Vagina (tissue), 2 donors: ENCODE results near the gene SEPTIN1. TPM values are rescaled to one million over a fixed set of nuclear protein-coding genes. Genes with fewer than 3 reads are reported as not detected.
"Not testable (repeated sequence)": the region's sequence is repeated elsewhere in the genome, so short reads cannot be mapped to it uniquely, and the experiment has no call there.

Experiments
- DNase-seq, 2 donors: peaks; one replicate each; pipeline ENCODE4 v3.0.0-alpha.2; 2017; ENCODE audit errors: extremely low spot score in 2 of 2
- H3K27ac ChIP-seq: fragments of 200-600 bp; sonication (generic); one replicate; pipeline ENCODE4 v1.5.1; 2019
- H3K27me3 ChIP-seq: fragments of 200-600 bp; sonication (generic); one replicate; pipeline ENCODE4 v1.5.1; 2019
- H3K36me3 ChIP-seq, 2 donors: fragments of 200-600 bp; sonication (generic); one replicate each; pipeline ENCODE4 v1.5.1; 2017 to 2019
- H3K4me1 ChIP-seq: fragments of 200-600 bp; sonication (generic); one replicate; pipeline ENCODE4 v1.5.1; 2019
- H3K4me3 ChIP-seq, 2 donors: fragments of 200-600 bp; sonication (generic); 1 replicate in 1 of 2; 2 replicates in 1 of 2; pipeline ENCODE4 v1.5.1; 2016 to 2019
- H3K9me3 ChIP-seq: fragments of 200-600 bp; sonication (generic); one replicate; pipeline ENCODE4 v1.5.1; 2019
- POLR2A ChIP-seq, 2 donors: fragments of 450-650 bp; IDR thresholded peaks; one replicate each; pipeline ENCODE4 v1.6.1; 2017; ENCODE audit warnings: antibody characterized with exemption in 2 of 2, mild to moderate bottlenecking in 2 of 2, moderate library complexity in 2 of 2
- POLR2AphosphoS5 ChIP-seq, 2 donors: sonication (generic); formaldehyde crosslinking; IDR thresholded peaks; one replicate each; pipeline ENCODE4 v1.9.0; 2017; ENCODE audit warnings: antibody characterized with exemption in 2 of 2, mild to moderate bottlenecking in 2 of 2, low read depth in 1 of 2; ENCODE audit not compliant: insufficient read depth in 1 of 2
- intact Hi-C: fragments of 100-400 bp; cut with DNase I; formaldehyde crosslinking; loops from one replicate; pipeline ENCODE4 v1.15.1; 2023
- total RNA-seq: library from RNA; depleted of rRNA; stranded (reverse); fragments of >200 nt; gene quantifications from one replicate; pipeline ENCODE4 v1.2.3, GENCODE V29; 2016
- TF ChIP-seq, protein P1 (sequence below), 3 experiments: fragments of 450-650 bp in 2 of 3; fragments of 200-600 bp in 1 of 3; sonication (generic) in 1 of 3; IDR thresholded peaks; one replicate each; pipeline ENCODE4 v1.5.1; 2017 to 2019; ENCODE audit warnings: antibody characterized with exemption in 3 of 3, mild to moderate bottlenecking in 2 of 3, moderate library complexity in 2 of 3

SEPTIN1 gene
- total RNA-seq, 1 donor from 2014 or later = 3.7 TPM

DNA sequence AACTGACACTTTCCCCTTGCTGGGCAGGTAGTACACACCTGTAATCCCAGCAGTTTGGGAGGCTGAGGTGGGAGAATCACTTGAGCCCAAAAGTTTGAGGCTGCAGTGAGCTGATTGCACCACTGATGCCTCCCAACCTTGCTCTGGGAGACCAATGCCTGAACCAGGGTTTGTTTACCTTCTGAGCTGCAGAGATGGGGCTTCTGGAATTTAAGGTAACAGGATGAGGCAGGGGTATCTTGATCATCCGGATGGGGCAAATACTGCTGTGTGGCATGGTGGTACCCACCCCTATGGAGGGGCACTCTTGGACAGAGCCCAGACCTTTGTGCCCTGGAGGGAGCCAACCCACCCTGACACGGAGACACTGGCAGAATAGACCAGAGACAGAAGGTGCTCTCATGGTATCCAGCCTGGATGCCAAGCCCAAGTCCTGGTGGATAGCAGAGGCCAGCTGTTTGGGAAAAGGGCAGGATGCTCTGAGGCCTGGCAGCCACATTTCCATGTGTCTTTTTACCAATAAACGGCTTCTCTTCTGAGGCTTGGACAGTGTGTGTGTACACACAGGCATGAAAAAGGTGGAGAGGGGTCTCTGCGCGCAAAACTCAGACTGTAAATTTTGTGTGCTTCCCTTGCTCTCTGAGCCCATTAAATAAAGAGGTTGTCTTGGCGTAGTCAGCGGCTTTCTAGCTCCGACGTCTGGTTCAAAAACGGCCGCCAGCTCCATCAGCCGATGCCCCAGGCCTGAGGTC is 17.2 kb upstream of the SEPTIN1 start:
- TF ChIP-seq POLR2A (IDR thresholded peaks at IDR 0.05) (no peak), POLR2AphosphoS5 (IDR thresholded peaks at IDR 0.05; ENCODE audit: insufficient read depth in 1 of 2, low read depth in 1 of 2) (no peak)
- TF ChIP-seq, protein P1, sequence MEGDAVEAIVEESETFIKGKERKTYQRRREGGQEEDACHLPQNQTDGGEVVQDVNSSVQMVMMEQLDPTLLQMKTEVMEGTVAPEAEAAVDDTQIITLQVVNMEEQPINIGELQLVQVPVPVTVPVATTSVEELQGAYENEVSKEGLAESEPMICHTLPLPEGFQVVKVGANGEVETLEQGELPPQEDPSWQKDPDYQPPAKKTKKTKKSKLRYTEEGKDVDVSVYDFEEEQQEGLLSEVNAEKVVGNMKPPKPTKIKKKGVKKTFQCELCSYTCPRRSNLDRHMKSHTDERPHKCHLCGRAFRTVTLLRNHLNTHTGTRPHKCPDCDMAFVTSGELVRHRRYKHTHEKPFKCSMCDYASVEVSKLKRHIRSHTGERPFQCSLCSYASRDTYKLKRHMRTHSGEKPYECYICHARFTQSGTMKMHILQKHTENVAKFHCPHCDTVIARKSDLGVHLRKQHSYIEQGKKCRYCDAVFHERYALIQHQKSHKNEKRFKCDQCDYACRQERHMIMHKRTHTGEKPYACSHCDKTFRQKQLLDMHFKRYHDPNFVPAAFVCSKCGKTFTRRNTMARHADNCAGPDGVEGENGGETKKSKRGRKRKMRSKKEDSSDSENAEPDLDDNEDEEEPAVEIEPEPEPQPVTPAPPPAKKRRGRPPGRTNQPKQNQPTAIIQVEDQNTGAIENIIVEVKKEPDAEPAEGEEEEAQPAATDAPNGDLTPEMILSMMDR (IDR thresholded peaks at IDR 0.05) = no peak
- no peaks in the 10 kb centered on the region for H3K9me3 ChIP-seq
- H3K27ac ChIP-seq = peak overlapping the region; percentile 88
- H3K36me3 ChIP-seq = no peaks in the 10 kb centered on the region
- intact Hi-C loops = loop anchor here (10.0 kb wide), 1 partner anchor 335 kb away; the partner anchor contains the start of gene ALDOA
- H3K27me3 ChIP-seq = no peaks in the 10 kb centered on the region
- peak overlapping the region; percentile 61 to 71 for H3K4me3 ChIP-seq
- no peak for DNase-seq
- peaks cover 48% of the 10 kb centered on the region for H3K4me1 ChIP-seq

DNA sequence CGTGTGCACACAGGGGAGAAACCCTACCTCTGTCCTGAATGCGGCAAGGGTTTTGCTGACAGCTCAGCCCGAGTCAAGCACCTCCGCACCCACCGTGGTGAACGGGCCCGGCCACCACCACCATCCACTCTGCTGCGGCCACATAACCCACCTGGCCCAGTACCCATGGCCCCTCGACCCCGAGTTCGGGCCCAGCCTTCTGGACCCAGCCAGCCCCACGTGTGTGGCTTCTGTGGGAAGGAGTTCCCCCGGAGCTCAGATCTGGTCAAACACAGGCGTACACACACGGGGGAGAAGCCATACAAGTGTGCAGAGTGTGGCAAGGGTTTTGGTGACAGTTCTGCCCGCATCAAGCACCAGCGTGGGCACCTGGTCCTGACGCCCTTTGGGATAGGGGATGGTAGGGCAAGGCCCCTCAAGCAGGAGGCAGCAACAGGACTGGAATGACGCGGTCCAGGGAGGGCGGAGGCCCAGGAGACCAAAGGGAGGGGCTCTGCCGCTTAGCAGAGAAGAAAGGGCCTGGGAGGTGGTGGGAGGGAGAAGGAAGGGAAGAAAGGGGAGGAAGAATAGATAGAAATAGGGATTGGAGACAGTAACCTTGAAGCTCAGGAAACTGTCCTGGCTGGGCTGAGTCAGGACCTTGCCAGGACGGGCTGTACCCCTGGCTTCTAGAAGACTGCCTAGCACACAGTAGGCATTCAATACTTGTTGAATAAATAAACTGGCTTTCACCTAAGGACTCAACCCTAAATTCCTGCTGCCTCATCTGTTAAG is 16.5 kb upstream of the SEPTIN1 start:
- no peak overlapping the region for H3K4me3 ChIP-seq
- no peaks in the 10 kb centered on the region for H3K9me3 ChIP-seq
- peaks cover 53% of the 10 kb centered on the region for H3K4me1 ChIP-seq
- H3K27ac ChIP-seq = peak overlapping the region; percentile 88
- TF ChIP-seq, protein P1 (IDR thresholded peaks at IDR 0.05) = no peak
- TF ChIP-seq POLR2AphosphoS5 (IDR thresholded peaks at IDR 0.05; ENCODE audit: insufficient read depth in 1 of 2, low read depth in 1 of 2) (no peak), POLR2A (IDR thresholded peaks at IDR 0.05) (no peak)
- no peaks in the 10 kb centered on the region for H3K27me3 ChIP-seq
- no peak for DNase-seq
- intact Hi-C loops = no loop called here
- H3K36me3 ChIP-seq = no peaks in the 10 kb centered on the region

DNA sequence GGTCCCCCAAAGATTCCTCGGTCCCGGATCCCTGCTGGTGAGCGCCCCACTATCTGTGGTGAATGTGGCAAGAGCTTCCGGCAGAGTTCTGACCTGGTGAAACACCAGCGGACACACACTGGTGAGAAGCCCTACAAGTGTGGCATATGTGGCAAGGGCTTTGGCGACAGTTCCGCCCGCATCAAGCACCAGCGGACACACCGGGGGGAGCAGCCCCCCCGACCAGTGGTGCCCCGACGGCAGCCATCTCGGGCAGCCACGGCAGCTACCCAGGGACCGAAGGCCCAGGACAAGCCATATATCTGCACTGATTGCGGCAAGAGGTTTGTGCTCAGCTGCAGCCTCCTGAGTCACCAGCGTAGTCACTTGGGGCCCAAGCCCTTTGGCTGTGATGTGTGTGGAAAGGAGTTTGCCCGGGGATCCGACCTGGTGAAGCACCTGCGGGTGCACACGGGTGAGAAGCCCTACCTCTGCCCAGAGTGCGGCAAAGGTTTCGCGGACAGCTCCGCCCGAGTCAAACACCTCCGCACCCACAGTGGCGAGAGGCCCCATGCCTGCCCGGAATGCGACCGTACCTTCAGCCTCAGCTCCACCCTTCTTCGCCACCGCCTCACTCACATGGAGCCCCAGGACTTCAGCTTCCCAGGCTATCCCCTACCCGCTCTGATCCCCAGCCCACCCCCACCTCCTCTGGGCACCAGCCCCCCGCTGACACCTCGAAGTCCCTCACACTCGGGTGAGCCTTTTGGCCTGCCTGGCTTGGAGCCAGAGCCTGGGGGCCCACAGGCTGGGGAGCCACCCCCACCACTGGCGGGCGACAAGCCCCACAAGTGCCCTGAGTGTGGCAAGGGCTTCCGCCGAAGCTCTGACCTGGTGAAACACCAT is 15.7 kb upstream of the SEPTIN1 start:
- intact Hi-C loops = no loop called here
- Histone ChIP-seq H3K9me3 (no peaks in the 10 kb centered on the region), H3K36me3 (no peaks in the 10 kb centered on the region), H3K4me3 (no peak overlapping the region), H3K4me1 (peaks cover 53% of the 10 kb centered on the region), H3K27ac (no peak overlapping the region), H3K27me3 (no peaks in the 10 kb centered on the region)
- TF ChIP-seq, protein P1 (IDR thresholded peaks at IDR 0.05) = no peak
- TF ChIP-seq POLR2A (IDR thresholded peaks at IDR 0.05) (no peak), POLR2AphosphoS5 (IDR thresholded peaks at IDR 0.05; ENCODE audit: insufficient read depth in 1 of 2, low read depth in 1 of 2) (no peak)
- no peak for DNase-seq

DNA sequence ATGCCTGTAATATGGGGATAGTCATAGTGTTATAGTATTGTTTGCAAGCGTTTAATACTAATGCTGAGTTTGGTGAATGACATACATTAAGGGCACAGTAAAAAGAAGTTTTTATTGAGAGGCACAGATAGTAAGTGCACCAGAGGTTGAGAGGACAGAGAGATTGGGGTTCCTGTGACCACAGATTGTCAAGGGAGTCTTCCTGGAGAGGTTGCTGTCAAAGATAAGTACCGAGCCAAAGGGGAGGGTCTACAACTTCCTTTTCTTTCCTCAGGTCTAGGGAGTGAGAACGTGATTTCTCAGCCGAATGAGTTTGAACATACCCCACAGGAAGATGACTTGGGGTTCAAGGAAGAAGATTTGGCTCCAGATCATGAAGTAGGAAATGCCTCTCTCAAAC is 14.7 kb upstream of the SEPTIN1 start:
- no peak for DNase-seq
- Histone ChIP-seq H3K27me3 (no peaks in the 10 kb centered on the region), H3K4me3 (no peak overlapping the region), H3K36me3 (no peaks in the 10 kb centered on the region), H3K4me1 (peaks cover 53% of the 10 kb centered on the region), H3K27ac (no peak overlapping the region), H3K9me3 (no peaks in the 10 kb centered on the region)
- TF ChIP-seq POLR2AphosphoS5 (IDR thresholded peaks at IDR 0.05; ENCODE audit: insufficient read depth in 1 of 2, low read depth in 1 of 2) = no peak
- TF ChIP-seq, protein P1 (IDR thresholded peaks at IDR 0.05) = no peak
- TF ChIP-seq POLR2A (IDR thresholded peaks at IDR 0.05) = no peak
- intact Hi-C loops = no loop called here

DNA sequence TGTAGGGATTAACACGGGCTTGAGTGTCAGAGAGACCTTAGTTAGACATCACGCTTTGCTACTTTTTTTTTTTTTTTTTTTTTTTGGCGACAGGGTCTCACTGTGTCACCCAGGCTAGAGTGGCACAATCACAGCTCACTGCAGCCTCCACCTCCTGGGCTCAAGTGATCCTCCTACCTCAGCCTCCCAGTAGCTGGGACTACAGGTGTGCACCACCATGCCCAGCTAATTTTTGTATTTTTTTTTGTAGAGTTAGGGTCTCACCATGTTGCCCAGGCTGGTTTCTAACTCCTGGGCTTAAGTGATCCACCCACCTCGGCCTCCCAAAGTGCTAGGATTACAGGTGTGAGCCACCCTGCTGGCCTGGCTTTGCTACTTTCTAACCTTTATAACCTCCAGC is 14.3 kb upstream of the SEPTIN1 start:
- H3K4me1 ChIP-seq = peaks cover 53% of the 10 kb centered on the region
- H3K27me3 ChIP-seq, H3K9me3 ChIP-seq, H3K27ac ChIP-seq, H3K36me3 ChIP-seq, intact Hi-C loops, DNase-seq, H3K4me3 ChIP-seq: not testable (repeated sequence)
